ENCODE measurements around the gene TREML4.

TREML4 gene

DNA sequence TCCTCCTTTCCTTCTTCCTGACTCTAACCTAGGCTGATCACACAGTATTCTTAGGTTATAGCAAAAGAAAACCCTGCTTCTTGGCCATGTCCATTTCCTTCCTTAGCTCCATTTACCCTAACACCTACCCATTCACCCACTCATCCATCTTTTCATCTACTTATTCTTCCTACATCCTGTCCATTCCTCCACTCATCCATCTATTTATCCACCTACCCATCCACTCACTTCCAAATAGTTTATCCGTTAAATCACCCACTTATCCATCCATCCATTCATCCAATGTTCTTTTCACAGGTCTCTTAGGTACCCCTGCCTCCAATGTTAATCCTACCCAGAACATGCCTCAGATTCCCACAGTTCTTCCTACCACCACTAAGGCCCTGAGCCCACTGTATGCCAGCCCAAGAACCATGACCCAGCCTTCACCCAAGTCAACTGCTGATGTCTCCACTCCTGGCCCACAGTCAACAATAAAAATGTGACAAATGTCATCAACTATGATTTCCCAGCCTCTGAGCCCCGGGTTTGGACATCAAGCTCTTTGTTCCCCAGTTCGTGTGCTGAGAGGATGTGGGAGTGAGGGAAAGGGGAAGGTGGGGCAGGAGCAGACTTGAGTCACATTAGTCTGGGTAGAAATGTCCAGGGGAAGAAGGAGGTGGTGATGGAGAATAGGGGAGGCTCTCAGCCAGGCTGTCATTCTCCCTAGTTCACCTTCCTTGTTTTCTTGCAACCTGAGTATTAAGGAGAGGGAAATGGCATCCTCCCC, 24.4 kb downstream of the TREML4 start:
- DNase-seq (ENCODE audit: low read depth in 2 of 3, low spot score in 2 of 3) = no peak

DNA sequence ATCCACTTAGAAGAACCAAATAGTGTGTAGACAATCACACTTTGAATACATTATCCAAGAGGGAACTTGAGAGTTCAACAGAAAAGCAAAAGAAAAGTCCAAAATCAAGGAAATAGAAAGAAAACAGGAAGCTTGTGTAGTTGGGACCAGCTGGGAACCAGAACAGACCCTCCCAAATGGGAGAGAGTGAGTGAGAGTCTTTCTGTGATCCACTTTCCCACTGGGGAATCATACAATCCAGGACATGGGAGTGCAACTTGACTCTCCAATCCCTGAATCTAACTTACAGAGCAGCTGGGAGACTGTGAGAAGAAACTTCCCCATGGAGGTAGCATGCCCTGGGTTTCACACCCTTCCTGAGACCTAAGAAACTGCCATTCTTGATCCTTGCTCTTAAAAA, 27.0 kb downstream of the TREML4 start:
- DNase-seq (ENCODE audit: low read depth in 2 of 3, low spot score in 2 of 3) = no peak

DNA sequence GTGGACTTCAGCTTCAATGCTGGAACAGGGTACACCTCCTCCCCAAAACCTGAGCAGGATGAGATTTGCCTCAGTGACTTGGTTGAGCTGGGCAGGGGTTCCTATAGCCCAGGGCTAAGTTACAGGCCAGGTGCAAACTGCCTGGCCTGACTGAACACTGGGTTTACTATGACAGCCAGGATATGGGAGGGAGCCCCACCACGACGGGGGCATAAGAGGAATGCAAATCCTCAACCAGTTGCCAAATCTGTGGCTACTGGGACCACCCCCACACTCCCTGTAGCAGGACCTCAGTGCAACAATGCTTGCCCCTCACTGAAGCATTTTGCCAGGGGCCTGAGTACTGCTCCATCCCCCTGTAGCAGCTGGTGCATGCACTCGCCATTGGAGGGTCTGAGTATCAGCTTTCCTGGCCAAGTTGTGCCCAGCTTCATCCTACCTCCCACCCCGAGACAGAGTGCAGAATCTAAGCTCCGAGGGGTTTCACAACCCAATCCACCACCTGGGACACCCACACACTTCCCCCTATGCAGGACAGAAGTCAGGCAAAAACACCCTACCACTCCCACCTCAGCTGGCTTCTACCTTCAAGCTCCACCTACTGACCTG, 27.6 kb downstream of the TREML4 start:
- DNase-seq (ENCODE audit: low read depth in 2 of 3, low spot score in 2 of 3) = no peak

DNA sequence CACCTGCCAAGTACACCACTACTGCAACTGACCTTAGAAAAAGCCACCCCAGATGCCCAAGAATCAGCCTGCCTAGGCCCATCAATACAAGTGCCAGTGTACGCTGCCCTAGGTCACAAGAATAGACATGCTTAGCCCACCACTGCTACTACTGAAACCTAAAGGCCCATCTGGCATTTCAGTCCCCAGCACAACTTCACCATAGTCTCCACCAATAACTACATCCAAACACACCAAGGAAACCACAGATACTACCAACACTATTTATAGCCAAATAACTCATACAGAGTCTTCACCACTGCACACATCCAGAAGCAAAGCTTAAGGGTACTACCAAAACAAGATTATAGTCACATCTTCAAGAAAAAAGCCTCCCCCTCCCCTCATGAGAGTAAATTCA, 28.2 kb downstream of the TREML4 start:
- no peak for DNase-seq (ENCODE audit: low read depth in 2 of 3, low spot score in 2 of 3)

DNA sequence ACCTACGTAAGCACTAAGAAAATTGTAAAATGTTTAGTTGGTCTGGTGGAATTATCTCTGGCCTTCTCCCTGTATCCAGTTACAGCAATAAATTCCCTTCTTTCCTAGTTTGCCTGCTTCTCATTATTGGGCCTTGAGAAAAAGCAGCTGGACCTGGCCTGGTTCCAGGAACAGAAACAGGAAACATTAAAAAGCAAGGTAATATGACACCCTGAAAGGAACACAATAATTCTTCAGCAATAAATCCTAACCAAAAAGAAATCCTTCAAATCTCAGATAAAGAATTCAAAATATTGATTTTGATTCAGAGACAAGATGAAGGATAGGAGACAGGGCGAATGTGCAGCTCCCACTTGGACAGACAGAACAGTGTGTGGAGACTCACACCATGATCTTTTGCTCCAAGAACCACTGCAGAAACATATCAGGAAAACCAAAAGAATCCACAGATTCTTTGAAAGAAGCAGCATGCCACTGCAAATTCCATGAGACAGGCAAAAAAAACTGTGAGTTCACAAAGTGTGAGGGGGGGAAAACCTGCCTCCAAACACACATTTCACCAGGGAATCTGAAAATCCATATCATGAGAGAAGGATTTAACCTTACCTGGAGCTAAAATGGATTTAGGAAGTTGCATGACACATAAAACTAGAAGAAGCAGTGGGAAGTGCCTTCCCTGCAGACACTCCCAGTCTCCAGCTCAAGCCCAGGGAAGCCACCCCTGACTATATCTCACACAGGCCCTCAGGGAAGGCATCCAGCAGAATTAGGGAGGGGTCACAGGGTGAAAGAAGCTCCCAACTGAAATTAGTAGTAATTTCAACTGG, 29.4 kb downstream of the TREML4 start:
- DNase-seq (ENCODE audit: low read depth in 2 of 3, low spot score in 2 of 3) = no peak

DNA sequence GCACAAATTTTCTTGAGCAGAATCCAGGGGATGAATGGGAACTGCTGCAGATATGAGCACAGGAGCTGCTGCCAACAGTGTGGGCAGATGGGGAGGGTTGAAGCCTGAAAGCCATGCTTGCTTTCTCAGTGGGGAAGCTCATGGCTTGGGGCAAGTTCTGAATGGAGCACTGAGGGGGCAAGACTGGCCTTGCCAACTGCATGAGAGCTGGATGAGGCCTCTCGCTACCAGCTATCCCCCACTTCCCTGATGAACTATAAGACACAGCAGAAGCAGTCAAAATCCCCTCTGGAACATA, 30.0 kb downstream of the TREML4 start:
- no peak for DNase-seq (ENCODE audit: low read depth in 2 of 3, low spot score in 2 of 3)

DNA sequence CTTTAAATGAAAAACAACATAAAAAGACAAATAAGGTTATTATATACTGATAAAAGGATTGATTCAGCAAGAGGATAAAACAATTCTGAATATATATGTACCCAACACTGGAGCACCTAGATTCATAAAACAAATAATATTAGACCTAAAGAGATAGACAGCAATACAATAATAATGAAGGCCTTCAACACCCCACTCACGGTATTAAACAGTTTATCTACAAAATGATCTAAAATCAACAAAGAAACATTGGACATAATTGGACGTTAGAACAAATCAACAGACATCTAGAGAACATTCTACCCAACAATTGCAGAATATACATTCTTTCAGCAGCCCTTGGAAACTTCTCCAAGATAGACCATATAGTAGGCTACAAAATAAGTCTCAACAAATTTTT, 34.3 kb downstream of the TREML4 start:
- DNase-seq (ENCODE audit: low read depth in 2 of 3, low spot score in 2 of 3) = no peak

DNA sequence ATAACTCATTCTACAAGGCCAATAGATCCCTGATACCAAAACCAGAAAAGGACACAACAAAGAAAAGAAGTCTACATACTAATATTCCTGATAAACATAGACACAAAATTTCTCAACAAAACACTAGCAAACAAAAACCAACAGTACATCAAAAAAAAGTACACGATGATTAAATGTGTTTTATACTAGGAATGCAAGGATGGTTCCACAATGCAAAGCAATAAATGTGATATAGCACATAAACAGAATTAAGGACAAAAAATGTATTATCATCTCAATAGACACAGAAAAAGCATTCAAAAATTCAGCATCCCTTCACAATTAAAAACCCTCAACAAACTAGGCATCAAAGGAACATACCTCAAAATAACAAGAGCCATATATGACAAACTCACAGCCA, 35.1 kb downstream of the TREML4 start:
- DNase-seq (ENCODE audit: low read depth in 2 of 3, low spot score in 2 of 3) = no peak

DNA sequence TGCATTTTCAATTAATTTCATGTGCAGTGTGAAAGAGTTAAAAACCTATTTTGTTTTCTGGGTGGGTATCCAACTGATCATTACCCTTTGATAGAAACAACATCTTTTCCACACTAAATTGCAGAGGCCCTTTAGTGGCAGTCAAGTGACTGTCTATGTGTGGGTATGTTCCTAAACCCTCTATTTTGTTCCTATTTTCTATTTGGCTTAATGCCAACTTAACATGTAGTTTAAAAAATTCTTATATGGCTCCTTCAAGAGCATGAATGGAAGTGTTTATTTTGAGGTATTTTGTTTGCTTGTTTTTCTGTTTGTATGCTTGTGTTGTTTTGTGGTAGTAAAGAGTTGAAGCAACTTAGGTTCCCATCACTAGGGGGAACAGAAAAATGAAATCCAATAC, 38.4 kb downstream of the TREML4 start:
- DNase-seq (ENCODE audit: low read depth in 2 of 3, low spot score in 2 of 3) = no peak

DNA sequence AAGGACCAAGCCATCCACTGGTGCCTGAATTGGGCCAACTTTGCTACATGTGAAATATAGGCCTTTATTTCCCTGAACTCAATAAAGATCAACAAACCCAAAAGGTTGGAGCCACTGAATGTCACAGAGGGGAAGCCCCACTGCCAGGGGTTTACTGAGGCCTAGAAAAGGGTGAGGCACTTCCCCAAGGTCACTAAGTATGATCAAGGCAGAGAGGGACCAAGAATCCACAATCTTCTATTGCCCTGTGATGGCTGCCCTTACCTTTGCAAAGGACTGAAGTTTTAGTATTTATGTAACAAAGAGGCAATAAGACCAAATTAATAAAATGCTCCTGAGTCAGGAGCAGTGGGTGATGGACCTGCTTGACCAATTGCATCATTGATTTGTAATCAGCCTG, 40.3 kb downstream of the TREML4 start:
- DNase-seq (ENCODE audit: low read depth in 2 of 3, low spot score in 2 of 3) = no peak

DNA sequence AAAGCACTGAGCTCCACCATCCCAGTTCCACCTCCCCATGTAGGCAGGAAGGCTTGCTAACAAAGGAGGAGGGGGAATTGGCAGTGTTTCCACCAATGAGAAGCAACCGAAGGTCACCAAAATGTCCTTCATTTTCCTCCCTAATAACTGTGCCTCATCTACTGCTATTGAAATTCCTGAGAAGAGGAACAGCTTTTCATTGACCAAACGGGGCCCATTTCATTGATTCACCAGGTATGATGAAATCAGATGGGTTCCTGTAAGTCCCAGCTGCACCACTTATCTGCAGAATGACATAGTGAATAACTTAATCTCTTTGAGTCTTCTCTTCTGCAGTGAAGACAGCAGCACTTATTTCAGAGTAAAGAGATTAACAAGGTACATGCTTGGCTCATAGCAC, 41.0 kb downstream of the TREML4 start:
- no peak for DNase-seq (ENCODE audit: low read depth in 2 of 3, low spot score in 2 of 3)

DNA sequence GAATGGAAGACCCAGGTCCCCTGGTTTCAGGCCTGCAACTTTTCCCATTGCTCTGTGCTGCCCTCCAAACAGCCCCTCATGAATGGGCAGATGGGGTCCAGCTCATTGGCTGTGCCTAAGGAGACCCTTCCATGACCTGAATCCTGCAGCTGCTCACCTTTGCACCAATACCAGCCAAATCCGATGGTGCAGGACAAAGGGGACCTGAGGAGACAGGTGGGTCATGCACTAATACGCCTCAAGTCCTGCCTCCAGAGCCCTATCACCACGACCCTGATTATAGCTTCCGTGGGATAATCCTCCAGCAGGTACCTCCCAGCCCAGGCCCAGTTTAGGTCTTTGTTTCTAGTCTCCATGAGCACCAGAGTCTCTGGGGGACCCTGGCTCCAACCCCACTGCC, 41.6 kb downstream of the TREML4 start:
- DNase-seq (ENCODE audit: low read depth in 2 of 3, low spot score in 2 of 3) = no peak

DNA sequence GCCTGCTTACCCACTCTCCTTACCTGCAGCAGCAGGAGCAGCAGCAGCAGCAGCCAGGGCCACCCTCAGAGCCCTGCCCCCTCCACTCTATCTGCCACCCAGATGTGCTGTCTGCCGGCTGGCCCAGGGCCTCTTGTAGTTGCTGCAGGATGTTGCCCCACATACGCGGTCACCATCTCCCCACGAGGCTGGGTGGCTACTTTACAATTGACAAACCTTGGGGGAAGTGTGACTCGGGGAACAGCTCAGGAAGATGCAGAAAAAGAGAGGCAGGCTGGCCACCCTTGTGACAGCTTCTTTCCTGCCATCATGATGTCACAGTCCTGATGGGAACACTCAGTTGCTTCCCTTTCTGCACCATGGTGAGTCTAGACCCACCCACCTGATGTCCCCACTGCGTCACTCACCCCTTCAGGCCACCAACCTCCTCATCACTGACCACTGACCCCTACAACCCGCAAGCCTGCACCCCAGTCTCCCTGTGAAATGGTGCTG, 43.8 kb downstream of the TREML4 start:
- no peak for DNase-seq (ENCODE audit: low read depth in 2 of 3, low spot score in 2 of 3)

DNA sequence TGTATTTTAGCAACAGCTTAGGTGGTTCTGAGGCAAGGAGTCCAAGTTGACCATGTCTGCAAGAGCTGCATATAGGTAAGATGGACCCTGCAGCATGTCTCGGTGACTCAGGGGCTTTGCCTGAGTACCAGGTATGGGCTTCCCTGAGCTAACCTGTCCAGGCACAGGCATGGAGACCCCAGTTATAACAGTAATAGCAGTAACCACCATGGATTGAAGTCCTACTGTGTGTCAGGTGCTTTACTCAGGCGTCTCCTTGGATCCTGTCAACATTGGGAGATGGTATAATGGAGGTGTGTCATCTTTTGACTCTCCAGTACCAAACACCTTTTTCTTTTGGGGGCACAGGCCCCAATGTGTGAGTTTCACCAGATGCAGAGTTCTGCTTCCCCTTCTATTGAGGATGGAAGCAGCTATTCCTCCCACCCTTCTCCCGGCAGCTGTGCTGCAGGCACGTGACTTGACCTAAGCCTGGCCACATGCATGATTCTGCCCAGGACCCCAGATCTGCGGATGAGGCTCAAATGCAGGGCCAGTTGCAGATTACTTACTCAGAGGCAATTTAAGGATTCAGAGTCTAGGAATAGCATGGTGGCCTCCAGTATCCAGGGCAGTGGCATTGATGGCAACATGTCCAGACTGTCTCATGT, 44.6 kb downstream of the TREML4 start:
- no peak for DNase-seq (ENCODE audit: low read depth in 2 of 3, low spot score in 2 of 3)

DNA sequence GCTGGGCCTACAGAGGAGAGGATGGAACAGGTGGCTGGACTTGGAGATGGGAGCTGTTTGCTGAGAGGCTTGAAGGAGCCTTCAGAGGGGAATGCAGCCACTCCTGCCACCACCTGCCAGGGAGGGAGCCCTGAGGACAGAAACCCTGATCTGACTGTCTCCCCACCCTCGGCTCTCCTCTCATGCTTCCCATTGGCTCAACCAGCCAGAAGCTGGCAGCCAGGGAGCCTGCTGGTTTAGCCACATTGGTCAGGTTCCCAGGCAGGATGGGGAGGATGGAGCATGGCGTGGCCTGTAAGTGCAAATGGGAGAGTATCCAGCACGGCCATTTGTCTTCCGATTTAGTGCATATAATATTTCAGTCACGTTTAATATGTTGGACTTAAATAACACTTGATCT, 45.6 kb downstream of the TREML4 start:
- no peak for DNase-seq (ENCODE audit: low read depth in 2 of 3, low spot score in 2 of 3)

DNA sequence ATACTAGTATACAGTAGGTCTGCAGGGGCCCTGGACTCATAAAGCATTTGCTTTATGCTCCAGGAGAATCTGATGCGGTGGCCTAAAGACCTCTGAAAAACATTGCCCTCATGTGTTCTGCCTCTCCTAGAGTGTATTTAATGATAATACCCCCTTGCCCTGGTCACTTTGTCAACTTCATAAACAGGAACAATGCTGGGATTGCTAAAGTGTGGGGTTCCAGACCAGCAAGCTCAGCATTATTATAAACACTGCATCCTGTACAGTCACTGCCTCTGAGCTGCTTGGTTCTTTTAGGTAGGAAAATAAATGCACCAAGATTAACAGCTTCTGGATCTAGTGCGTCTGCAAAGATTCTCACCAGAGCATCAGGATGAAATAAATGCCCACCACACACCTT, 46.1 kb downstream of the TREML4 start:
- DNase-seq (ENCODE audit: low read depth in 2 of 3, low spot score in 2 of 3) = no peak

DNA sequence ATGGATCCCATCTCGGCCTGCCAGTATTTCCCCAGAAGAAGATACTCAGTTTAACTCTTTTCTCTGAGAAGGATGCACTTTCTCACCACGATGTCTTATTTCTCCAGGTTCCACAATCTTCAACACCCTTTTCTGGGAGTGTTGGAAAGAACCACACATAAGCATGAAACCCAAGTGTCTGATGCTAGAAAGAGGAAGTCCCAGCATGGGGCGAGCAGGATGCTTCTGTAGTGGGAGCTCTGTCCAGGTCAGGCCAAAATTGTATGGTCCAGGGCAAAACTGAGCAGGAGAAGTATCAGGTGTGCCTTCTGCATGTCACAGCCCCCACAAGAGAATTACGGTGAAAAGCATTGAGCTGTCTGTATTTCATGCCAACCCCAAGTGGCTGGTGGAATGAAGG, 47.3 kb downstream of the TREML4 start:
- DNase-seq (ENCODE audit: low read depth in 2 of 3, low spot score in 2 of 3) = no peak

DNA sequence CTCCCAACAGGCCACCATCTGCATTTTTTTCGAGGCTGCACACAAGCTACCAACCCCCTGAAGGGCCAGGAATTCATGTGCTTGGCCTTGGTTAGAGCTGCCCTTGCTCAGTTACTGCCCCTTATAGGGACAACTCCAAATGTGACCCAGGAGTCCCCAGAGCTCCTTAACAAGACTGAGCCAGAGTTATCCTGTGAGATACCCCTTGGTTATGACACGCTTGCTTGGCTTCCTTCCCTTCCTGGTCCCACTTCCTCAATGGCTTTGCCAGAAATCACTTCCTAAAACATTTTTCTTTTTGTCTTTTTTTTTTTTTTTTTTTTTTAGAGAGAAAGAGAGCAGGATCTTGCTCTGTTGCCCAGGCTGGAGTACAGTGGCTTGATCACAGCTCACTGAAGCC, 49.5 kb downstream of the TREML4 start:
- no peak for DNase-seq (ENCODE audit: low read depth in 2 of 3, low spot score in 2 of 3)

DNA sequence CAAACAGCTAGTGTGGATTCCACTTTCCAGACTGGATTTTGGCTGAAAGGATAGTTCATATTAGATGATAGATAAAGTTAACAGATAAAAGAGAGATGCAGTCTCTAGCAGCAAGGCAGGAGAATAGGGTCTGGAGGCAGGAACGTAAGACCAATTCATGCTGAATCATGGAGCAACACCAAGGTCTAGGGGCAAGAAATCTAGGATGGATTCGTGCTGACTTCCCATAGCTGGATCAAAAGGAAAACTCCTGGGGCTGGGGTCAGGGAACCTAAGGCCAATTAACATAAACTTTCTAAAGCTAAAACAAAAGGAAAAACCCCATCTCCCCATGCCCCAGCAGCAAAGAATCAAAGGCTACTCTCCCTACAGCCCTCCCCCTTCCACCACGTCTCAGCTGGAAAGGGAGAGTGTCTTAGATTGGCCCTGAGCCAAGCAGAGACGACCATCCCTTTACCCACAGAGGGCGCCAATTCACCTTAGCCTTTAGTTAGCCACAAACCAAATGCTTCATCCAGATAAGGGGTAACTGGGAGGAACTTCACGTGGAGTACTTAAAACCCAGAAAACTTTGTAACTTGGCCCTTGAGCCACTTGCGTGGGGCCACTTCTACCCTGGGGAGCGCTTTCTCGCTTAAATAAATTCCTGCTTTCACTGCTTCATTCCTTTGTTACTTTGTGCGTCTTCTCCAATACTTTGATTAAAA, 50.7 kb downstream of the TREML4 start:
- DNase-seq (ENCODE audit: low read depth in 2 of 3, low spot score in 2 of 3) = peak; percentile 12 to 38 (median 27)

DNA sequence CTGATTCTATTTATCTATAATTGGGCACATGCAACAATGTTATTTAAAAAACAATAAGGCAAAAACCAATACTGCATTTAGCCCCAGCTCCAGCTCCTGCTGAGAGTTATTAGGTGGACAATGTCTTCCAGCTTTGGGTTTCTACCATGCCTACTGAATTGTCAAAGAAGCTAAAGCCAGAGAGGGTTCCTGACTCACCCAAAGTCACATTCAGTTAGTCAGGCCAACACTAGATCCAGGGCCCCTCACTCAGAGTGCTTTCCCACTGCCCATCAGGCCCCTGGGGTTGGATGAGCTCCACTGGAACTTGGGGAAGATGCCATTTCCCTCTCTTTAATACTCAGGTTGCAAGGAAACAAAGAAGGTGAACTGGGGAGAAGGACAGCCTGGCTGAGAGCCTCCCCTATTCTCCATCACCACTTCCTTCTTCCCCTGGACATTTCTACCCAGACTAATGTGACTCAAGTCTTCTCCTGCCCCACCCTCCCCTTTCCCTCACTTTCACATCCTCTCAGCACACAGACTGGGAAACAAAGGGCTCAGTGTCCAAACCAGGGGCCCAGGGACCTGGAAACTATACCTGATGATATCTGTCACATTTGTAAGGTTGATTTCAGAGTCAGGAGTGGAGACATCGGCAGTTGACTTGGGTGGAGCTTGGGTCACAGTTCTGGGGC, 52.4 kb downstream of the TREML4 start:
- DNase-seq (ENCODE audit: low read depth in 2 of 3, low spot score in 2 of 3) = no peak

DNA sequence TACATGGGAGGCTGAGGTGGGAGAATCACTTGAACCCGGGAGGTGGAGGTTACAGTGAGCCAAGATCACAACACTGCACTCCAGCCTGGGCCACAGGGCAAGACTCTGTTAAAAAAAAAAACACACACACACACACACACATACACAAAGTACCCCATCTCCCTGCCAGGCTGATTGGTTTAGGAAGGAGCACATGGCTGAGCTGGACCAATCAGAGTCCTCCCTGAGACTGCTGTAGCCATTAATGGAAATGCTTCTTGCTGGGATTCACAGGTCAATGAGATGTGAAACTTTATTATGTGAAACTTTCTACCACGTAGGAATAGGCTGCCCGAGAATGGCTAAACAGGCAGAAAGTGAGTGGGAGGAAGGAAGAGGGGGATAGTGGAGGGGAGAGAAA, 55.5 kb downstream of the TREML4 start:
- DNase-seq (ENCODE audit: low read depth in 2 of 3, low spot score in 2 of 3) = no peak
